ENCODE data around the gene SND1.
A peak's percentile ranks its signal among the peaks of the same experiment; 100 is the strongest.

SND1 gene

DNA sequence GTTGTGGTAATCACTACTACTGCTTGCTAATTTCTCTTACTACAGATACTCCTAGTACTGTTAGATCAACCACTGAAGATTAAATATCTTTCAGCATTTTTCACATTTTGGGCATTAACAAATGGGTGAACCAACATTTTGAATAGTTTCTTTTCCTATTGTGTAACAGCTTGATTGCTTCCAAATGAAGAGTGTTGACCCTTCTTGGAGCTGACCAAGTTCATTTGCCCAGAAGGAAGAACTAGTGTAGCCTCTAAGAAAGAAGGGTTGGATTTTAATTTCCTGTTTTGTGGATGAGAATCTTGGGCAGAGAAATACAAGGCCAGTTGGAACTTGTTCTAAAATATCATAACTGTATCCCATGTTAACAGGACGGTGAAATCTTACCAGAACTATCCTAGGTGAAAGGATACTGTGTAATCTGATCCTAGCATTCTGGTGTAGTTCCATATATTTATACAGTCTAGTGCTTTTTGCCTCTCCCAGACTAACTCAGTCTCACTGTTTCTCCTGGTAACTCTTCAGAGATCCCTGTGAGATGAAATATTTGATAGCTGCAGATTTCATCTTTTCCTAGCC lies 37.3 kb downstream of the SND1 start:
- DNase-seq (ENCODE audit: low read depth) = no peak

DNA sequence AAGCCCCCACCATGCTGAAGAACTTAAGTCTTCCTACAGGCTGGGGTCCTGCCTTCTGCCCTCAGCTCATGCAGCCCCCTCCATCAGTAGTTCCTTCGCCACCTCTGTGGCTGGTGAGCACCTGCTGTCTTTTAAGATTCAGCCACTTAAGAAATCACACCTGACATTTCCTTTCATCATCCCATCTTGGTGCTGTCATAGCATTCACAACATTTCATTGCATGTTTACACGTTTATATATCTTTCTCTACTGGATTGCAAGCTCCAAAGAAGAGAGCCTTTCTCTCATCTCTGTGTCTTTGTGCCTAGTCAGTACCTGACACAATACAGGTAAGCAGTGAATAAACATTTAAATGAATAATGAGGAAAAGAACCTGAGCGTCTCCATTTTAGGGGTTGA lies 38.3 kb downstream of the SND1 start:
- DNase-seq (ENCODE audit: low read depth) = no peak

DNA sequence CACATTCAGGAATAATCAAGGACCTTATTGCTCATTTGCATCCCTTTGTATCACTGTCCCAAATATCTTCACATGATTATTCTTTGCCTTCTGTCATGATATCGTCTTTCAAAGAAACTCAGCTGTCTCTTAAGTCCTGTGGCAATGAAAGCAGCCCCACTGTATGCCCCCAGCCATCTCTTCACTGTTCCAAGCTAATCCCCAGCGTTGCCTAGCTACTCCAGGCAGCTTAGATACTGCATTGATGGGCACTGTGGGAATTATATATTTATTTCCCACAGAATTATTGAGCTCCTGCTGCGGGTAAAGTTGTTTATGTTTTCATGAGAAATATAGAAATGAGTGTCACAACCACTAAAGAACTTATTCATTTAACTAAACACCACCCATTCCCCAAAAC lies 38.8 kb downstream of the SND1 start:
- DNase-seq (ENCODE audit: low read depth) = no peak

DNA sequence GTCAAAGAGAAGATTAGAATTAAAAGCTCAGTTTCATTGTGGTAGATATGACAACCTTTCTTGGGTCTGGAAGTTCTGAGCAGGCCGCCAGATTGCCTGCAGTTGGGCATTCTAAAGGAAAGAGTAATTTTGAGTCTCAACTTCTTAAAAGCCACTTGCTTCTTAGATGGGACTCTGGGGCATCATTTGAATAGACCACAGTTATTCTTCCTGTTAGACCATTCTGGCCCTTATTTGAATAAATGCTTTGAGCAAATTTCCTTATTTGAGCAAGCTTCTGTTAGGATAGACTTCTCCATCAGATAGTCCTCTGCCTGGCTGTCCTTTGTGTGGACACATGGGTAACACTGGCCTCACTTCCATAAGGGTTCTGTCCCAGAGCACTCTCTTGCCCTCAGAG lies 40.2 kb downstream of the SND1 start:
- no peak for DNase-seq (ENCODE audit: low read depth)

DNA sequence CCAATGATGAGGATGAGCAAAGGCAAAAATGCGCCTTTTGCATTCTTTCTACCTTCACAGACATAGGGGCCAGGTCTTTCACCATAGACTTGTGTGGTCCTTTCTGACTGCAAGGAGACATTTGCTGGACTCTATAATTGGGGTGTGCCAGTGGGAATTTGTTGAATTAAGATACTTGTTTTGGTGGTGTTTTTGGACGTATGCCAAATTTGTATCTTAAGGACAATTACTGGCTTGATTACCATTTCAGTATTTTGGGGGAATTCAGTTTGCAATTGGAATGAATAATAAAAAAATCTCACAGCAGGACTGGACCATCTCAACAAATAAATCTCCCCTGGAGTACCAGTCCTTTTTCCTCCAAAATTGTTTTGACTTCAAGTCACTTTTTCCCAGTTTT lies 47.9 kb downstream of the SND1 start:
- no peak for DNase-seq (ENCODE audit: low read depth)

DNA sequence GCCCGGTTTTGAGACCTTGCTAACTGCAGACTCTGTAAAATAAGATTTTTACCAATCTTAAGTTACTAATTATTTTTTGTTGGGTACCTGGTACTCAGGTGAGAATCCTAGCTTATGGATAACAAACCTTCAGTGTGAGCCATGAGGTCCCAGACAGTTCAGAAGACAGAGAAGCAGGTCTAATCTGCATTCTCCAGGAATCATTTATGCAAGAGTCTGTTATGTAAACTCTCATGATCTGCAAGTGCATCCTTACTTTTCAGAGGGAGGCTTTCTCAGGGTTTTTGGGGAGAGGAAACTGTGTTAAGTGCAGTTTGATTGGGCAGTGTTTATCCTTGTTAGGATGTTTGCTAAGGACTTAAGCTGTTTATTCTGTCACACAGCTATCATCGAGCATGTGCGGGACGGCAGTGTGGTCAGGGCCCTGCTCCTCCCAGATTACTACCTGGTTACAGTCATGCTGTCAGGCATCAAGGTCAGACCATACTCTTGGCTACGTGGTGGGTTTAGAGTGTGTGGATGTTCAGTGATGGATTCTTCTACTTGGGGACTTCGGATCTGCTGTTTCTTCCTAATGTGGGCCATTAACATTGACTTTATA lies 50.2 kb downstream of the SND1 start:
- DNase-seq (ENCODE audit: low read depth) = no peak

DNA sequence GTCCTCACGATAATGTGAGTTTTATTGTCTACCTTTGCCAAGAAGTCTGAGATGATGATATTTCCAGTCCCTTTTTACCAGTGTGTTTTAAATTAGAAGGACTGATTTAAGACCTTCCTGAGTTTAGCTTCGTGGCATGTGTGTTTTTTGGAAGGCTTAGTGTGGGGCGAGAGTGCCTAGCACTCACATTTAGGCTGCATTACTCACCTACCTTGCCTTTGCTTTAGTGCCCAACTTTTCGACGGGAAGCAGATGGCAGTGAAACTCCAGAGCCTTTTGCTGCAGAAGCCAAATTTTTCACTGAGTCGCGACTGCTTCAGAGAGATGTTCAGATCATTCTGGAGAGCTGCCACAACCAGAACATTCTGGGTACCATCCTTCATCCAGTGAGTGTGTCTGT lies 50.9 kb downstream of the SND1 start:
- DNase-seq (ENCODE audit: low read depth) = no peak

DNA sequence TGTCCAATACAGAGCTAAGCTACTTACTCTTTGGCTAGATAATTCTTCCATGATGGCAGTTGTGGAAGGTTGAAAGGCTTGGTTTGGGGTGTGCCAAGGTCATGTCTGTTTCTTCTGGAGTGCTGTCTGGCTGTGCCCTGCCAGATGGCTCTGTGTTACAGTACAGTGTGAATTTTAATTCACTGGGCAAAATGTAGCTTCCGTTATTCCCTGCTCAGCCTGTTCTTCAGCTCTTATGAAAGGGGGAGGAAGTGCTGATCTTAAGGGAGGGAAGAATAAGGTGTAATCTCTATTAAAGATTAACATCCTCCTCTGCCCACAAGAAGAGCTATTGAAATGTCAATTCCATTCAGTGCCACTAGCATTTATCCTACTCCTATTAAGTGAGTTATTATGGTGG lies 52.2 kb downstream of the SND1 start:
- no peak for DNase-seq (ENCODE audit: low read depth)

DNA sequence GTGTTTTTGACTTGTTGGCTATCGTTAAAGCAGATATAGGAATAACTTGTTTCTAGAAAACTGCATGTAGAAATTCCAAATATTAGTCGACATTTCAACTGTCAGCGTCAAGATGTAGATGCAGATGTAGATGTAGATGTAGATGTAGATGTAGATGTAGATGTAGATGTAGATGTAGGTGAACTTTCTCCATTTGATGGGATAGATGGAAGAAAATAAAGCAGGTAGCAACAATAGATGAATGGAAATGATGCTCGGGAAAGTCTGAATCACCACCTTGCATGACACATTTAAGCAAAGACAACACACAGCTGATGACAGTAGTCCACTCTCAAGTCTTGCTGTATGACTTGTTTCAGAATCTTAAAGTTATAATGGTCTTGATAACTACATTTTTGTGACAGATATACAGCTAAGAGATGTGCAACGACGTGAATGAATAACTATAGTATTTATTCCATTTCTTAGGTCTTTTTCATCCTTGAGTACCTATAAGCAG lies 53.5 kb downstream of the SND1 start:
- DNase-seq (ENCODE audit: low read depth) = no peak

DNA sequence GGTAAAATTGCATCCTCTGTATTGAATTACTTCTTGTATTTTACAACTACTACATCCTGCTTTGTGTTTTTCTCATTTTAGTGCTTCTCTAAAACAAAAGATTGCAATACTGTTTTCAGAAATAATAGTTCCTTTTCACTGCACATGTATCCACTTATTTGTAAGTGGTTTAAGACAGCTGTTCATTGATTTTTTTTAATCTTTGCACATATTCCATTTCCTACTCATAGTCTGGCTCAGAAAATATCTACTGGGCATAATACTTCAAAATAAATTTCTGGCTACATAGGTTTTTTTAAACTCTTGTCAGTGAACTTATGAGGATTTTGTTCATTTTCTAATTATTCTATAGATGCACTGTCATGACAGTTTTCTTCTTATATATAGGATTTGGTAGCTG lies 54.8 kb downstream of the SND1 start:
- DNase-seq (ENCODE audit: low read depth) = no peak

DNA sequence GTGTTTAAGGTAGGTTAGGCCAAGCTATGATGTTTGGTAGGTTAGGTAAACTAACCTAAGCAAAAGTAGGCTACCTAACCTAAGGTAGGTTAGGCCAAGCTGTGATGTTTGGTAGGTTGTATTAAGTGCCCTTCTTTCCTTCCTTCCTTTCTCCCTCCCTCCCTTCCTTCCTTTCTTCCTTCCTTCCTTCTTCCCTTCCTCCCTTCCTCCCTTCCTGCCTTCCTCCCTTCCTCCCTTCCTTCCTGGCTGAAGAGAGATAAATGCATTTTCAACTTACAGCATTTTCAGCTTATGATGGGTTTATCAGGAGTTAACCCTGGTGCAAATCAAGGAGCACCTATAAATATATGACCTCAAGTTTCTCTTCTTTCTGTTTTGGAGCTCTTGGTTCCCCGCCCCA lies 56.2 kb downstream of the SND1 start:
- no peak for DNase-seq (ENCODE audit: low read depth)

DNA sequence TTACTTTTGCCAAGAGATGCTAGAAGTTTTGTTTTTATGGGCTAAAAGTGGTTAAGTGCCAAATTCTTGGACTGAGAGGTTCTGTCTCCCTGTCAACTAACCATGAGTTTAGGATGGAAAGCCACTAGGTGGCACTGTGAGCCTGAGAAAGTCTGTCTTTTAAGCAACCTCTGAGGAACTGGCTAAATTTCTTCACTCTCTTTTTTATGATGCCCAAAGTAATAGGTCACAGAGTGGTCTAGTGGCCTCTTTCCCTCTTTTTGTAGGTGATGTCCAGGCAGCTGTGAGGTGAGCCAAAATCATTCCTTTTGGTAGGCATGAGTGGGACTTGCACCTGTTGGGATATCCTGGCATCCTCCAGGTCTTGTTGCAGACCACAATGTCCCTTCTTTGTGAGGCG lies 56.8 kb downstream of the SND1 start:
- DNase-seq (ENCODE audit: low read depth) = peak; percentile 58

DNA sequence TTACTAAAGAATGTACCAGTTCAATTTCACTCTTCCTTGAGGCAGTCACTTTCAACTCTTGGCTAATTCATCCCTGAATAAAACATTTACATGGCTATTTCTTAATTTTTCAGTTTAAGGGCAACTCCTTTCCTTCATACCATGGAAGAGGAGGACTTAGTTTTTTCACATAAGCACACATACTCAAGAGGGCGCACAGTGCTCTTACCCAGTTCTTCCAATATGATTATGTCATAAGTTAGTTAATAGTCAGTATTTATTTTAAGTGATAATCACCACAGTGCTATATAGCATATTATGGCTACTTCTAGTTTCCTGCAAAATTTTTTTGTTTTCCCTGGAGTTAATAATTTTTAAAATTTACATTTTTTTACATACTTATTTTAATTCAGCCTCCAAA lies 58.6 kb downstream of the SND1 start:
- no peak for DNase-seq (ENCODE audit: low read depth)

DNA sequence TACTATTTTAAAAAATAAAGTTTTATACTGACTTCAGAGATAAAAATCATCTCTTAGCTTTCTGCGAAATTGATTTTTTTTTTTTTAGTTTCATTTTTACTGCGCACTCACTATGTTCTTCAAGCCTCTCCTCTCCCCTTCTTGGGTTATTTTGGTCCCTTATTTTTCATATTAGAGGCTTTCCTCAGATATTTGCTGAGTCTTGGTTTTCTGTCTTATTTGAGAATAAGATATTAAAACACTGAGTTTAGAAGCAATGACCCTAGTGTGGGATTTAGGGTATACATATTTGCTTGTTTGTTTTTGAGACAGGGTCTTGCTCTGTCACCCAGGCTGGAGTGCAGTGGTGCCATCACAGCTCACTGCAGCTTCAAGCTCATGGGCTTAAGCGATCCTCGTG lies 59.9 kb downstream of the SND1 start:
- DNase-seq (ENCODE audit: low read depth) = no peak

DNA sequence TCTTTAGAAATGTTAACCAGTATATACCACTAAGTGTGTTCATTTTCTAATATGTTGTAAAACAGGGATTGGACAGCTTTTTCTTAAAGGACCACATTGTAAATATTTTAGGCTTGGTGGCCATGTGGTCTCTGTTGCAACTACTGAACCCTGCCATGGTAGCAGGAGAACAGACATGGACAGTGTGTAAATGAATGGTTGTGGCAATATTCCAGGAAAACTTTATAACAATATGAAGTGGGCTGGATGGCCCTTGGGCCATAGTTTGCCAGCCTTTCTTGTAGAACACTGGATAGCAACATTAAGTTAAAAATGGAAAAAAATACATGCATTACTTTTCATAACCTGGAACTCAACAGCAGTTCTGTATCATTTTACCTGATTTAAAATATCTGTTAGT lies 61.0 kb downstream of the SND1 start:
- no peak for DNase-seq (ENCODE audit: low read depth)

DNA sequence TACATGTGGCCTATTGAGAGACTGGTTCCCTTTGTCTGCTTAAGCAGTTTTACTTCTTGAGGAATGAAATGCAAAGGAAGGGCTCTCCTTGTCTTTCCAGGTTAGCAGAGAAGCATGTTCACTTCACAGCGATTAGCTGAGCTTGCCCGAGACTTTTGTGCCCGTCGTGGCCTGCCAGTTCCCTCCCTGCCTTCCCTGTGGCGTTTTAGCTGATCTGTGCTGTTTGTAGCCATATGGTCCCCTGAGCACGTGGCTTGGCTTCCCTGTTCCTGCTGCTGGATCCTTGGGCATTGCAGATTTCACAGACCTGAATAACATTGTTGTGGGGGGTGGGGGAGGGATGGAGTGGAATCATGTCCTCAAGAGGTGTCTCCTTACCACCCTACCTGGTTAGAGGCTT lies 61.8 kb downstream of the SND1 start:
- no peak for DNase-seq (ENCODE audit: low read depth)

DNA sequence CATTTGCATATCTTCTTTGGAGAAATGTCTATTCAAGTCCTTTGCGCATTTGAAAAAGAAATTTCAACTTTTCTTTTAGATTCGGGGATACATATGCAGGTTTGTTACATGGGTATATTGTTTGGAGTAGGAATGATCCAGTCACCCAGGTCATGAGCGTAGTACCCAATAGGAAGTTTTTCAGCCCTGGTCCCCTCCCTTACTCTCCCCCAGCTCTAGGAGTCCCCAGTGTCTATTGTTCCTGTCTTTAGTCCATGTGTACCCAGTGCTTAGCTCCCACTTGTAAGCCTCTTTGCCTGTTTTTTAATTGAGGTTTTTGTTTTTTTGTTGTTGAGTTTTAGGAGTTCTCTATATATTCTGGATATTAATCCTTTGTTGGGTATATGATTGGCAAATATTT lies 63.3 kb downstream of the SND1 start:
- no peak for DNase-seq (ENCODE audit: low read depth)

DNA sequence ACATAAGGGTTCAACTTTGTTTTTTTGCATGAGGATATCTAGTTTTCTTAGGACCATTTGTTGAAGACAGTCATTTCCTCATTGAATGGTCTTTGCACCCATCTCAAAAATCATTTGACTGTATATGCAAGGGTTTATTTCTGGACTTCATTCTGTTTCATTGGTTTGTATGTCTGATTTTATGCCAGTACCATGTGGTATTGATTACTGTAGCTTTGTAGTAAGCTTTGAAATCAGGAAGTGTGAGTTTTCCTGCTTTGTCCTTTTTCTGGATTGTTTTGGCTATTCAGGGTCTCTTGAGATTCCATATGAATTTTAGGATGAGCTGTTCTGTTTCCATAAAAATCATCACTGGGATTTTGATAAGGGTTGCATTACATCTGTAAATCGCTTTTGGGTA lies 63.9 kb downstream of the SND1 start:
- DNase-seq (ENCODE audit: low read depth) = no peak

DNA sequence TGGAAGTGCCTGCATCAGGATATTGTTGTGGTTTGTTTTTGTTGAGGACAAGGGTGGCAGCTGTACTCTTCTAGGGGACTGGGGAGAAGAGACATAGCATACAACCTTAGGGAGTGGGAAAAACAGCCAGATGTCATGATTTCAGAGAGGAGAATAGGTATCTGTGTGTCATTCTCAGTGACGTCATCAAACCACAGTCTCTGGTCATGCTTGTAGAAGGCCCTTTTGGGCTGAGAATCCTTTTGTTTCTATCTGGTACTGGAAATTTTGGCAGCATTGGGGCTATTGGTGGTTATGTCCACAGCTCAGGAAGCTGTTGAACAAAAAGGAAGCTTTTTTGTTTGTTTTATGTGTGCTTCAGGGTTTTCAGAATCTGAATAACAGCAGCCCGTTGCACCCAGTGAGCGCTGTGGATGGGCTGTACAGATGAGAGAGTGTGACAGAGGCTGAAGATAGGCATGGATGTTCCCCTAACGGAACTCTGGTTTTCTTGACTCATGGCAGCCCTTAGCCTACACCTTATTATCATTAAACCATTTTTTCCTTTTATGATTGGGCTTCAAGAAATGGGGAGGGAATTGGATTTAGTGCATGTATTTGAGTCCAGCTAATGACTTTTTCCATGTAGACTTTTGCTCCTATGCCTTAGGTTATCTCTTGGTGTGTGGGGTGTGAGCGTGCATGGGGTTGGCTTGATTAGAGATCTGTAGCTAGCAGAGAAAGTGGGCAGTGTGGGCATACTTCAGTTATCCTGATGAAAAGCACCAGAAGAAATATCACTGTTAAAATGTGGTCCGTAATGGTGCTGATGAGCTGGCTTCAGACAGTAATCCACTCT lies 65.7 kb downstream of the SND1 start:
- no peak for DNase-seq (ENCODE audit: low read depth)

DNA sequence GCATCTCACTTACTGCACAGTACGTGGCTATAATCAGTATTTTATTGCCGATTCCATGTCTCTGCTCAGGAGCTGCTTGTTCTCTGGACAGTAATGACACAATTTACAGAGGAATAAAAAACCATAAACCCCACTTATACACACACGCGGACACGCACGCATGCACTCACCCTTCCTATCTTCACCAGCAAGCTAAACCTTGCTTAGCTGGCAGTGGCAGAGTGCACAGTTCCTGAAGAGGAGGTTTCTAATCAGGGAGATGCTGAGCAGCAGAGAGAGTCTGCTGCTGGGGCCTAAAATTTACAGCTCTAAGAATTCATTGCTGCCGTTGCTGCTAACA lies 66.3 kb downstream of the SND1 start:
- no peak for DNase-seq (ENCODE audit: low read depth)

DNA sequence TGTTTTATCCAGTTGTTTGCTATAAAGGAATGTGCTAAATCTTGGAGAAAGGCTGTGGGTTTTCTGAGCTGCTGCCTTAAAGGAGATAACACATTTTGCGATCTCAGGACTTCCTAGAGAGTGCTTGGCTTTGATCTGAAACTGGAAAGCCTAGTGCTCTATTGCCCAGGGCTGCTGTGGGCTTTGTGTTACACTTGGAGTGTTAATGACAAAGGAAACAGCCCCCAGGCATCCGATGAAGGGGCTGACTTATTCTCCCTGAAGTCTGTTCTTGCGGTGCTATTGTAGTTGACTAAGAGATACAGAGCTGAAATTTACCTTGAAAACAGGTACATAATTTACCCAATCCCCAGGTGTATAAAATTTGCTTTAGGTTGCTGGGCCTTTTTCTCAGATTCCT lies 74.5 kb downstream of the SND1 start:
- no peak for DNase-seq (ENCODE audit: low read depth)

DNA sequence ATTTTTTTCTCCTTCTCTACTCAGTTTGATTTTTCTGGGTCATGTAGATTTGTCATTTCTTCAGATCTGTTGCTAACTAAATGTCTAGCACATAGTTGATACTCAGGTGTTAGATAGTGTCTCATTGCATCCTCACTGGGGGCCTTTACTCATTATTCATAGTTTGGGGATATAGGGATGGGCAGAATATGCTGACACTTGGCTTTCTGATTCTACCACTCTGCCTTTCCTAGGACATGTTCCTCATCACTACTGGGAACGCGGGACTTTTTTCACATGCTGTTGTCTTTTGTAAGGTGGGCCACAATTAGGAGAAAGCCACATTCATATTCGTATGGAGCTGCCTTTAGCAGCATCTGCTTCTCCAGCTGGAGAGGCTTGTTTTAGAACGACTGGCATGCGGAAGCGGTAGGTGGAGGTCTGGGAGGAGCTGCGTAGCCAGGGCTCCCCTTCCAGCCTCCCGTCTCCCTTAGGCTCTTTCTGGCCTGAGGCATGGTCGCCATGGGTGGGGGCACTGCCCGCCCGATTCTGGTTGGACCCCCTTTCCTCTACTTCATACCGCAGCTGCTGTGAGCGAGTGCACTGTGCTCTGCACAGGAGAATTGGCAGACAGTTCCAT lies 78.8 kb downstream of the SND1 start:
- no peak for DNase-seq (ENCODE audit: low read depth)

DNA sequence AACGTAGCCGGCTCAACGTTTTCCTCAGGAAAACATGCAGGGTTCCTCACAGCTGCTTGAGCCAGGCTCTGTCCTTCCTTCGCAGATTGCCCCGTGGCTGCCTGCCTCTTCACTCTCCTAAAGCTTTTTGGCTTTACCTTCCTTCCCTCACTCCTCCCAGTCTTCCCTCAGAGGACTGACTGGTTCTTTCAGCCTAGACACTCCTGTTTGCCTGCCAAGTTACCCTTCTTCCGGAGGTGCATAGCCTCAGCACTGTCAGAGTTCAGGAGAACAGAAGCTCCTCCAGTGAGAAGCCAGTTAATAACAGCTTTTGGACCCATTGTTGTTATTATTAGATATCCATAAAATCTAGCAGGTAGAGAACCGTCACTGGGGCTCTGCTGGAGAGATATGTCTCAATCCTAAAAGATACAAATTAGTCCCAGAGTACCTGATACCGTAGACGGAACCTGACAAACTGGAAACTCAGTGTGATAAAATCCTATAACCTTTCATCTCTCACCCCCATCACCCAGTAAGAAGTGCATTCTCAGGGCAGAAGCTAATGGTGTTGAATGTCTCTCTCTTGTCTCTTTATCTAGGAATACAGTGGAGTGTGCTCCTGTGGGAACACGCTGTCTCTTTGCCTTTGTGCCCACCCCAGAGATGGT lies 79.6 kb downstream of the SND1 start:
- no peak for DNase-seq (ENCODE audit: low read depth)

Data from stimulated activated CD8-positive, alpha-beta memory T cell treated with anti-CD3 and anti-CD28 coated beads, Interleukin-15, amount 100 ng/mL, for 1 hour (primary cell).